ENCODE results near the gene SOX13.

GRCh38 chr1:204172404-204173029, 99.6 kb downstream of the SOX13 start:
- TF ChIP-seq, protein P1, sequence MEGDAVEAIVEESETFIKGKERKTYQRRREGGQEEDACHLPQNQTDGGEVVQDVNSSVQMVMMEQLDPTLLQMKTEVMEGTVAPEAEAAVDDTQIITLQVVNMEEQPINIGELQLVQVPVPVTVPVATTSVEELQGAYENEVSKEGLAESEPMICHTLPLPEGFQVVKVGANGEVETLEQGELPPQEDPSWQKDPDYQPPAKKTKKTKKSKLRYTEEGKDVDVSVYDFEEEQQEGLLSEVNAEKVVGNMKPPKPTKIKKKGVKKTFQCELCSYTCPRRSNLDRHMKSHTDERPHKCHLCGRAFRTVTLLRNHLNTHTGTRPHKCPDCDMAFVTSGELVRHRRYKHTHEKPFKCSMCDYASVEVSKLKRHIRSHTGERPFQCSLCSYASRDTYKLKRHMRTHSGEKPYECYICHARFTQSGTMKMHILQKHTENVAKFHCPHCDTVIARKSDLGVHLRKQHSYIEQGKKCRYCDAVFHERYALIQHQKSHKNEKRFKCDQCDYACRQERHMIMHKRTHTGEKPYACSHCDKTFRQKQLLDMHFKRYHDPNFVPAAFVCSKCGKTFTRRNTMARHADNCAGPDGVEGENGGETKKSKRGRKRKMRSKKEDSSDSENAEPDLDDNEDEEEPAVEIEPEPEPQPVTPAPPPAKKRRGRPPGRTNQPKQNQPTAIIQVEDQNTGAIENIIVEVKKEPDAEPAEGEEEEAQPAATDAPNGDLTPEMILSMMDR (IDR thresholded peaks at IDR 0.05), result no peak
- TF ChIP-seq POLR2A (IDR thresholded peaks at IDR 0.05; ENCODE audit: low read depth), result no peak

Measured in esophagus muscularis mucosa (tissue), 3 donors.